Spleen (tissue), 7 donors: ENCODE measurements around the gene APOBEC3A.

Source experiments
- CTCF ChIP-seq, 11 experiments: fragments of 200-600 bp in 7 of 11; fragments of 450-650 bp in 4 of 11; sonication (generic) in 4 of 11; IDR thresholded peaks in 8 of 11; conservative IDR thresholded peaks in 3 of 11; 1 replicate in 7 of 11; 2 replicates in 4 of 11; pipeline versions ENCODE4 v1.4.0 to v1.8.0; 2016 to 2021; ENCODE audit warnings: antibody characterized with exemption in 11 of 11, inconsistent platforms in 4 of 11, mild to moderate bottlenecking in 1 of 11
- POLR2A ChIP-seq, 3 donors: fragments of 450-650 bp; IDR thresholded peaks; one replicate each; pipeline ENCODE4 v1.5.1; 2017; ENCODE audit warnings: antibody characterized with exemption in 3 of 3, mild to moderate bottlenecking in 1 of 3
- POLR2AphosphoS5 ChIP-seq, 3 donors: sonication (generic); formaldehyde crosslinking; IDR thresholded peaks; one replicate each; pipeline ENCODE4 v1.5.1; 2017; ENCODE audit warnings: antibody characterized with exemption in 3 of 3
- donor health status: DM: no; HTN: no; CAD: no; lungs with moderate emphysema.
- donor health status: DM: no; HTN: no; CAD: no.
- donor health status: DM: no; HTN: no; CAD: no.

GRCh38 chr22:38968801-38969200 lies 11.4 kb downstream of the APOBEC3A start:
- TF ChIP-seq CTCF (IDR thresholded peaks at IDR 0.05 in 8 of 11, conservative IDR thresholded peaks at IDR 0.05 in 3 of 11) (no peak), POLR2AphosphoS5 (IDR thresholded peaks at IDR 0.05) (no peak), POLR2A (IDR thresholded peaks at IDR 0.05) (no peak)
